T follicular helper cell (primary cell): ENCODE data around the gene UBA5.

Source experiments
- DNase-seq: peaks from one replicate; pipeline ENCODE4 v3.0.0-alpha.2; 2020; ENCODE audit warnings: low read depth

UBA5 gene

DNA sequence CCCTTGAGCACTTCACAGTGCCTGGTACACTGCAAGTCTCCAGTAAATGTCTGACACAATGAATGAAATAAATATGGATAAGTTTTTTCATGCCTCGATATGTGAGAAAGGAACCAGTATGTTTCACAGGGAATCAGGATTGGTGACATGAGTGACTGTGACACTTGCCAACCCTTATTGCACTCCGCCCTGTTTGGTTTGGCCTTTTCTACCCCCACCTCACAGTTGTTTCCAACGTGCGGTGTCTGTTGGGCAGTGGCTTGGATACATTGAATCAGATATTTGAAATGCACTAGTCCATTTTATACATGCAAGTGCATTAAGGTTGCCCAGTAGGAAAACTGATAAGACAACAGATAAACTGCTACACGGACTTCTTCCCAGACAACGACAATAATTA, 60.1 kb downstream of the UBA5 start:
- no peak for DNase-seq

GRCh38 chr3:132721479-132722164, 61.5 kb downstream of the UBA5 start:
- DNase-seq: peak; percentile 8

- peak; percentile 99 for DNase-seq
Measured at GRCh38 chr3:132722165-132723023, 62.3 kb downstream of the UBA5 start, which contains the start of gene NPHP3. TSS of gene NPHP3 (minus strand) at chr3:132722409. CDS start at chr3:132722355, 54 bp downstream.

DNA sequence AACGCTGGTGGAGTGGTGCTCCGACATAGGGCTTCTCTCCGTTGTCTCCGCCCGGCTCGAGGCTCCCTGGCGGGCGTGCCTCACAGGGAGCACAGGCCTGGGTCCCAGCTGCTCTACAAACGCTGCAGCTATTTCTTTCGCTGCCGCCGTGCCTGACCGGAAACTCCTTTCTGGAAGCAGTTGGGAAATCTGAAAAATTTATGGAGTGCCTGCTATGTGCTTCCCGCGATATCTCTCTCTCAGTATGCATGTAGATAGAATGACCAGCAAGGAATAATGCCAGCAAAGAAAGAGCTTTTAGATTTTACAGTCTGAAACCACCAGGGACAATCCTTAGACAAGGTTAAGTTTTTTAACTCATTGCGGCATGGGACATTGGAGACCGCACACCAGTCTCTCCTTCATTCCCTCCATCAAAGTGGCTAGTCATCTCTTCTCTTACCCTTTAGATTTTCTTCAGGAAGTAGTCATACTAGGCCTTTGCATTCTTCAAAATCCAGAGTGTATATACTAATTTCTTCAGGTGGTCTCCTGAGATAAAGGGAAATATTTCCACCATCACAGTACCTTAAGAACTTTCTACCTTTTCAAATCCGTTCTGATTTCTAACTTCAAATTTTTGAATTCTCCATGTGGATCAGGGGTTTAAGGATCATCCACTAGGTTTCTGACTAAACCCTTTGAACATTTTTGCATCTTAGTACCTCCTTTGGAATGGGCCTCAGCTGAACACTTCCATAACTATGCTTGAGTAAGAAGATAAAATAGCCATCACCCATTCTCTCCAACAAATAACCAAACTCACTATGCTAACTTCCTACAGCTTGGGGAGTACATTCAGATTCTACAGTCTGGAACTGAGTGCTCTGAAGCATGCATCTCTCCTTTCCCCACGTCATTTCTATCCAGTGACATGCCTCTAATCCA, 63.2 kb downstream of the UBA5 start:
- no peak for DNase-seq

DNA sequence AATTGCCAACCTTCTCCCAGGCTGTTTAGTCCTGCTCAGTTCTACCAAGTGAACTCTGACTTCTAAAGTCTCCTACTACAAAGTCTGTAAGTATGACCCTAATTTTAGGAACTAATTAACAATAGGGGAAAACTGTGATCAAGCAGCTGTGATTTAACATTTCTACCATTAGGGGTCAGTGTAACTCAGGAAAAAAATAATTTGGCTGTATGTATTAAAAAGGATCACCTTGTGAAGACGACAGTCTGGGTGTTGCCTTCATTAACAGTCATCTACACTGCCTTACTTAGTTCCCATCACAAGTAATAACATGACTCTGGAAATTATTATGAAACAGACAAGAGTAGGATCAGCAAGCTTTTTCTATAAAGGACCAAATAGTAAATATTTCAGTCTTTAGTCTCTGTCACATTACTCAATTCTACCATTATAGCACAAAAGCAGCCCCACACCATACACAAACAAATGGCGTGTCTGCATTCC, 66.3 kb downstream of the UBA5 start:
- no peak for DNase-seq
